HEK293T (cell line): ENCODE results near the gene PRG2.

Experiments used
- BHLHE40 ChIP-seq: fragments of 450-650 bp; IDR thresholded peaks from 2 replicates; pipeline ENCODE4 v1.6.1; 2016; ENCODE audit warnings: mild to moderate bottlenecking, moderate library complexity, borderline replicate concordance
- CTBP1 ChIP-seq: fragments of 450-650 bp; IDR thresholded peaks from 2 replicates; pipeline ENCODE4 v1.6.1; 2016; ENCODE audit warnings: borderline replicate concordance
- ELF4 ChIP-seq: fragments of 450-650 bp; IDR thresholded peaks from 2 replicates; pipeline ENCODE4 v1.6.1; 2017; ENCODE audit warnings: antibody characterized with exemption
- FOXA1 ChIP-seq: fragments of 450-650 bp; IDR thresholded peaks from 2 replicates; pipeline ENCODE4 v1.6.1; 2016; ENCODE audit warnings: mild to moderate bottlenecking
- FOXM1 ChIP-seq: fragments of 450-650 bp; IDR thresholded peaks from 2 replicates; pipeline ENCODE4 v1.6.1; 2017; ENCODE audit warnings: mild to moderate bottlenecking, borderline replicate concordance
- NFRKB ChIP-seq: fragments of 450-650 bp; IDR thresholded peaks from 2 replicates; pipeline ENCODE4 v1.6.1; 2016; ENCODE audit warnings: mild to moderate bottlenecking, moderate library complexity
- PKNOX1 ChIP-seq: fragments of 450-650 bp; IDR thresholded peaks from 2 replicates; pipeline ENCODE4 v1.6.1; 2016
- SP1 ChIP-seq: fragments of 450-650 bp; IDR thresholded peaks from 2 replicates; pipeline ENCODE4 v1.6.1; 2017
- SUZ12 ChIP-seq: fragments of 450-650 bp; IDR thresholded peaks from 2 replicates; pipeline ENCODE4 v1.6.1; 2016; ENCODE audit warnings: mild to moderate bottlenecking
- TARDBP ChIP-seq: fragments of 450-650 bp; IDR thresholded peaks from 2 replicates; pipeline ENCODE4 v1.6.1; 2016
- ZNF384 ChIP-seq: fragments of 450-650 bp; IDR thresholded peaks from 2 replicates; pipeline ENCODE4 v1.6.1; 2016

GRCh38 chr11:57410287-57410686 is 19.8 kb upstream of the PRG2 start:
- TF ChIP-seq FOXM1: no peak
- no peak for TF ChIP-seq TARDBP
- TF ChIP-seq FOXA1: no peak
- TF ChIP-seq ZNF384: no peak
- no peak for TF ChIP-seq ELF4
- TF ChIP-seq SP1: no peak
- TF ChIP-seq SUZ12: no peak
- no peak for TF ChIP-seq PKNOX1
- no peak for TF ChIP-seq CTBP1
- no peak for TF ChIP-seq BHLHE40
- no peak for TF ChIP-seq NFRKB
